LoVo (cell line): ENCODE measurements around the gene RAB3B.
"Not testable (repeated sequence)": the region's sequence is repeated elsewhere in the genome, so short reads cannot be mapped to it uniquely, and the experiment has no call there.

Experiments used
- DNase-seq: peaks from one replicate; pipeline ENCODE4 v3.0.0-alpha.2; 2016; ENCODE audit warnings: low spot score

RAB3B gene

DNA sequence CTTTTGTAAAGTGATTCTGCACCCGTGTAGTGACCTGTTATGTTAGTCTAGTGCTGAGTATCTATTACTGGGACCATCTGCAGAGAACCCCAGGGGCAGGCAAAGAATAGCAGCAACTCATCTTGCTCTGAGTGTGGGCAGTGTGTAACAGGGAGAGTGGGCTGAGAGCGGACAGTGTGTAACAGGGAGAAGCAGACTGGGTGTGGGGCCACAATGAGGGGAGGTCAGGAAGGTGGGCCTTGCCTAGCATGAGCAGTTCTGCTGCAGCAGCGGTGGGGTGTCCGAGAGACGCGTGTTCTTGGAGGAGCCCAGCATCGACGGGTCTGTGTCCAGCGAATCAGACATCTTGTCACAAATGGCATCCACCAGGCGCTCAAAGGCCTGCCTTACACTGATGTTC is 70.8 kb downstream of the RAB3B start:
- no peak for DNase-seq

DNA sequence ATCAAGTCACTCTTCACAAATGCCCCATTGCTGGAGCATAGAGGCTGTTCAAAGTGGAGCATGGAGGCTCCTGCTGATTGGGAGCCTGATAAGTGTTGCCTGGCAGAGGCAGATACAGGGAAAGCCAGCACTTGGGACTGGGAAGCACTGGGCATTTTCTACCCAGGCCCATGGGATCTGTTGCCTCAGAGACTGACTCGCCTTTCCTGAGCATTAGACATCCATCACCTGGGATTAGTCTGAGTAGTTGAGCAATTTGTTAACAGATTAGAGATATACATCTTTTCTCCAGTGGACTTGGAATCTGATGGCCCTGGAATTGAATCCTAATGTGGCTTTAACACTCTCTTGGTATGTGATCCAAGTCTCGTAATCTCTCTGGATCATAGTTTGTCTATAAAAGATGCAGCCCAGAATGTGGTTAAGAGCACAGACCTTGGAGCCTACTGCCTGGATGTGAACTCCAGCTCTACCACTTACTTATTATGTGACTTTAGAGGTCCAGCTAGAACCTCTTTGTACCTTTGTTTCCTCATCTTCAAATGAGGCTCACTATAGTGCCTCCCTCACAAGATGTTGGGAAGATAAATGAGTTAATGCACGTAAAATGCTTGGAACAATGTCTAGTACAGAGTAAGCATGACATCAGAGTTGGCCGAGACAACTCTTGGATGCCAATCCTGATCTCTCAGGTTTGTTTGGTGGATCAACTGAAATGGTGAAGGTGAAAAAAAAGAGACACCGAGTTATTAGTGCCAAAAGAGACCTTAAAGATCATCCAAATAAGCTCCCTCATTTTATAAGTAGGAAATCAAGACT is 73.7 kb downstream of the RAB3B start:
- no peak for DNase-seq

DNA sequence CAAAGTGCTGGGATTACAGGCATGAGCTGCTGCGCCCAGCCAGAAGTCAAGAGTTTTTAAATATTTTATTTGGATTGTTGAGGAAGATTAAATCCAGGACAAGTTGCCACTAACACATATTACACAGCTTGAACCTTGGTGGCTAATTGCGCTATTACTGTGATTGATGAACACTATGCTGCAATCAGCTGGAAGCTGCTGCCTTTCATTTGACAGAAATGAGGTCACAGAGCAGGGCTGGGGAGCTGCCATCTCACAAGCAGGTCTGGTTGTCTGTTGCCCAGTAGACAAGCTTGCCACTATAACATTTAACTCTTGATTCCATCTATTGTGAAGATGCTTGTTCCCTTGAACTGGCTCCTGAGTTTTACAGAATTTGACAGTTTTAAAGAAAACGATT is 74.5 kb downstream of the RAB3B start:
- DNase-seq, result no peak

DNA sequence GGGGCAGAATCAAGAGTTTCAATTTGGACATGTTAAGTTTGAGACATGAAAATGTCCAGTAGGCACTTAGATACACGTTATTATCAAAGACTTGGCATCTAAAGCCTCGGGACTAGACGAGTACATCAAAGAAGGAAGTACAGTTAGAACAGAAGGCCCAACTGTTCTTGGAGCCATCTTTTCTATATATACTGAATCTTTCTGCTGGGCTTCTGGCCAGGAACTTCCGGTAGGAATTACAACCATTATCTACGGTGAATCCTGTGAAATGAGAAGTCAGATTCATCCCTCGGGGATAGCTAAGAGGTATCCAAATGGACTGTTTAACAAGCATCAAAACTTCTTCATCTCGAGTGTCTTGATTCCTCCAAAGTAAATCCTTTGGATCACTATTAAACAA is 77.6 kb downstream of the RAB3B start:
- DNase-seq, result no peak

DNA sequence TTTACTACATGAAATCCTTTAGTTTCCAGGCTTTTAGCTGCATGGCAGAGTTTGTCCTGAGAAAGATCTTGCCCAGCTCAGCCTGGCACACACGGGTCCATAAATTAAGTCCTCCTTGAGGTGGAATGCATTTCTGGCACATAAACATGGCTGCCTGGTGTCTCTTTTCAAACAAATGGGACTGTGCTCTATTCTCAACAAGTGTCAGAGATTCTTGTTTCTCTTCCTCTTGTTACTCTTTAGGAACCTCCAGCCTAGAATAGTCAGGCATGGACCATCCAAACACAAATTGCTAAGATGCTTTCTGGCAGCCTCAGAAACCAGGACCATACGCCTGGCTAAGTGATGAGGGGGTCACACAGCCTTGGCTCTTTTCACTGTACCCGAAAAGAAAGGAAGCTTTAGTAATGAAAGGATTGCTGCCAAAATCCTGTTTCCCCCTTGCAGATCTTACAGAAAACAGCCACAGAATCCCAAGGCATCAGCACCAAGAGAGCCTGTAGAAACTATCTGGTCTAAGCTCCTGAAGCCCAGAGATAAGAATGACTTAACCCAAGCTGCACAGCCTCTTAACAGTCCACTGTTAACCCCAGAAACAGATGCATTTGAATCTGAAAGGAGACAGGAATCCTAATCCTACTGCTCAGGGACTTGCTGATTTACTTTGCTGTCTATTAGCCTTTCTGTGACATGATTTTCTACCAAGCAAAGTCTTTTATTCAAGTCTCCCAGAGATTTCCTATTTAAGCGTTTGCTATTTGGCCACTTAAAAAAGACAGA is 80.1 kb downstream of the RAB3B start:
- no peak for DNase-seq

DNA sequence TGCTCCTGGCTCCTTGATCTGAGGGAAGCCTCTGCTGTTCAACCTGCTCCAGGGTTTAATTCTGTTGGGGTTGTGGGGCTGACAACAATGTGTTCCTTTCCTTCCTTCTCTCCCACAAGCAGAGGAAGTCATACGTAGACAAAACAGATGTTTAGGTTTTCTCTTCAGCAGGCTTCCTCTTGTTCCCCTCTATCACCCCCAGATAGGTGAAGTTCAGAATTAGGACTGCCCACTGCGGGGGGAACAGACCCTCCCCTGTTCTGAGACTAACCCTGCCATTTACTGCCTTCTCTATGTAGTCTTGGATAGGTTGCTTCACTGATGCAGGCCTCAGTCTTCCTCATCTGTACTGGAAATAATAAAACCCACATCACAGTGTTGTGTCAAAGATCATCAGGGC is 82.0 kb downstream of the RAB3B start:
- no peak for DNase-seq

DNA sequence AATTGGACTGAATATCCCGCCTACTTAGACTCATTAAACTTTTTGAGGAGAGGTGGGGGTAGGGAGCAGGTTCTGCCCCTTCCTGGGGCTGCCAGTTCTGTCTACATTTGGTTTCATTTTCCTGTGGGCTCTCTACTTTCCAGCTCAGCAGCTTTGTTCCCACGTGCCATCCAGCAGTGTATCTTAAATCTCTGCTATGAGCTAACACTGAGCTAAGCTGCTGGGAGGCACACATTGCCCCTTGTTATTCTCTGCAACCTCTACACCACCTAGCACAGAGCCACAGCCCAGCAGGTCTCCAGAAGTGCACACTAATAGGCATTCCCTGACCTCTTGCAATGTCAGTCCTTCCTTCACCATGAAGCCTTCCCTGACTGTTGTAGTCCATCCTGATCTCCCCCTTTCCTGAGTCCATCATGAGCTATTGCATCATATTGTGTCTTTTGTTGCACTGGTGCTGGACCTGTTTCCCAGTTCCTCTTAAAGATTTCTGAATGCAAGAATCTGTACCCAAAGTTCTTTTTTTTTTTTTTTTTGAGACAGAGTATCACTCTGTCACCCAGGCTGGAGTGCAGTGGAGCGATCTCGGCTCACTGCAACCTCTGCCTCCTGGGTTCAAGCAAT is 83.3 kb downstream of the RAB3B start:
- DNase-seq, result no peak

DNA sequence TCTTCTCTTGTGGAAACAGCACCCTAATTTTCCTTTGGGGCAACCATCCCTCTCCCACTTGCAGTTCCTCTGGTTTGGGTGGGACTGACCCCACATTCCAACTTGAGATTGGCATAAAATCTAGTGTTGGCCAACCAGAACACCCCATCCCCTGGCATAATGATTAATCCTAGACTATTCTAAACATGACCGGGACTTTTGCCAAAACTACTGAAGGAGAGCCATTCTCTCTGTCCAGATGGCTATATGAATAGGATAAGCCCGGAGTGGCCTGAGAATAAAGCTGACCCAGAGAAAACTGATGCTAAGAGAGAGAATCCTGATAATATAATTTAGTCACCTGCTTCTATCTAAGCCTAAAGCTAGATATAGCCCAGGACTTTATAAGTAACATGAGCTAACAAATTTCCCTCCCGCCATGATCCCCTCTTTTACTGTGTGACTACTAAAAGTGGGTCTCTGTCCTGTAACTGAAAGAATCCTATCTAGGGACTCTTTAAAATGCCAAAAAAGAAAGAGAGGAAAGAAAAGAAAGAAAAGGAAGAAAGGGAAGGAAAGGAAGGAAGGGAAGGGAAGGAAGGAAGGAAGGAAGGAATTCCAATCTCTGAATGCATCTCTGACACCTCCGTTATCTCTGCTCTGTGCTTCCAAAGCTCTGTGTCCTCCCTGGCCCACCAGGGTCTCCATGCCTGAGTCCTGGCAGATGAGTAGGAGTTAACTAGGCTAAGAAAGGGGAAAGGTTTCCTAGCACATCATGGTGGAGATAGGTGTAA is 84.0 kb downstream of the RAB3B start:
- DNase-seq, result no peak

DNA sequence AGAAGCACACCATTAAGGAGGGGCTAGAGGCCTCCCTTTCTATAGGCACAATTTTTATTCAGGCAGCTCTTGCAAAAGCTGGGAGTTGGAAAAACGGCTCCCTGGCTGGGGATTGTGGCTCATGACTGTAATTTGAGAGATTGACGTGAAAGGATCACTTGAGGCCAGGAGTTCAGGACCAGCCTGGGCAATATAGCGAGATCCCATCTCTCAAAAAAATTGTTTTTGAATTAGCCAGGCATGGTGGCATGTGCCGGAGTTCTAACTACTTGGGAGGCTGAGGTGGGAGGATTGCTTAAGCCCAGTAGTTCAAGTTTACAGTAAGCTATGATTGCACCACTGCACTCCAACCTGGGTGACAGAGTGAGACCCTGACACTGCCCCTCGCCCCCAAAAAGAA is 88.0 kb downstream of the RAB3B start:
- DNase-seq, result no peak

DNA sequence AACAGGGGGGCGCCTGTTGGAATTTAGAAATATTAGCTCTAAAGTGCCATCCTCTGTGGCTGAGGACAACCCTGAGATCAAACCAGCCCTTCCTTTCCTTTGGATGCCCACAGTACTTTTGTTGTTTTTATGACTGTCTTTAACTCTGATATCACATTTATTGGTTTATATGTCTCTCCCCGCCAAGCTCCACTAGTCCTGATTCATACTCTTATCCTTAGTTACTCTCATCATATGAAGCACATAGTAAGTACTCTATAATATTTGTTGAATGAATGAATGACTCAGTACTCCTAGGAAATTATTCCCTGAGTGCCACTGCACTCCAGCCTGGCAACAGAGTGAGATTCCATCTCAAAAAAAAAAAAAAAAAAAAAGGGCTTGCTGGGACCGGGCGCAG is 89.3 kb downstream of the RAB3B start:
- DNase-seq, result no peak

DNA sequence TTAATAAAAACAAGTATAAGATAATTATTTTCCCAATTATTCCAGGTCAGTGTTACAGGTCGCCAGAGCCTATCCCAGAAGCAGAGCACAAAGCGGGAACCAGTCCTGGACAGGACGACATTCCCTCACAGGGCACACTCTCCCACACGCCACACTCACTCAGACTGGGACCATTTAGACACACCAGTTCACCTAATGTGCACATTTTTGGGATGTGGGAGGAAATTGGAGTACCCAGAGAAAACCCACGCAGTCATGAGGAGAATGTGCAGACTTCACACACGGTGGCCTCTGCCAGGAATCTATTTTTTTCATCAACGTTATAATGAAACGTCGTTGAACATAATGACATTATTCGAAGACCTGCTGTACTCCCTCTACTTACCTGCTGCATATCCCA is 91.5 kb downstream of the RAB3B start:
- no peak for DNase-seq

DNA sequence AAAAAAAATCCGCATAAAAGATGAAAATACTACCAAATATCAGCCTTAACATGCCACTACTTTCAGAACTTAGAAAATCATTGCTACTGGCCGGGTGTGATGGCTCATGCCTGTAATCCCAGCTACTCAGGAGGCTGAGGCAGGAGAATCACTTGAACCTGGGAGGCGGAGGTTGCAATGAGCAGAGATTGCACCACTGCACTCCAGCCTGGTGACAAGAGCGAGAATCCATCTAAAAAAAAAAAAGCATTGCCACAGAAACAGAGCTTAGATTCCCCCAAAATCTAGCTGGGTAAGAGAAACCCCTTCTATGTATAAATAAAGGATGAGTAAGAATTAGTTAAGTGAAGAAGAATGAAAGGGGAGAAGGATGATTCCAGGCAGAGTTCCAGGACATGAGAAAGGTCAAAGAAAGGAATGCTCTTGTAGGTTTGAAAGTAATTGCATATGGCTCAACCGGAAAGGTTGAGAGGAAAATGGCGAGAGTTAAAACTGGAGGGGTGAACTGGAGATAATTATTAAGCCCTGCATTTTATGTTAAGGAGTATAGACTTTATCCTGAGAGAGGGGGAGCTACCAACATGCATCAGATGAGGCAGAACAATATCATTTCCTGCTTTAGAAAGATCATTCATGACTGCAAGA is 92.3 kb downstream of the RAB3B start:
- DNase-seq, result no peak

DNA sequence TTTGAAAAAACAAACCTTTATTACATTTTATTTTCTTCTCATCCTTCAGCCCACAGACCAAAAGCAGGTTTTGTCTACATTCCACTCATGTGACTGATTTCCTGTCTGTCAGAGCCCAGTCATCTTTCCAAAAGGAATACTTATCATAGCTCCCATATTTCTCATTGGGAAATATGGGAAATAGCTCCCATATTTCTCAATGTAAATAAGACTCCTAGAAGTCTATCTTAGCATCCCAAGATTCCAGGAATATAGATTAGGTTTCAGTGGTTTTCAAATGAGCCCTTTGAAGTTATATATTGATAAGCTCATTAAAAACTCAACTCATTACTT is 92.8 kb downstream of the RAB3B start:
- DNase-seq, result peak; percentile 15

DNA sequence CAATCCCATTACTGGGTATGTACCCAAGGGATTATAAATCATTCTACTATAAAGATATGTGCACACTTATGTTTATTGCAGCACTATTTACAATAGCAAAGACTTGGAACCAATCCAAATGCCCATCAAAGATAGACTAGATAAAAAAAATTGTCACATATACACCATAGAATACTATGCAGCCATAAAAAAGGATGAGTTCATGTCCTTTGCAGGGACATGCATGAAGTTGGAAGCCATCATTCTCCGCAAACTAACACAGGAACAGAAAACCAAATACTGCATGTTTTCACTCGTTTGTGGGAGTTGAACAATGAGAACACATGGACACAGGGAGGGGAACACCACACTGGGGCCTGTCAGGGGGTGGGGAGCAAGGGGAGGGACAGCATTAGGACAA is 95.8 kb downstream of the RAB3B start:
- not testable (repeated sequence) for DNase-seq

DNA sequence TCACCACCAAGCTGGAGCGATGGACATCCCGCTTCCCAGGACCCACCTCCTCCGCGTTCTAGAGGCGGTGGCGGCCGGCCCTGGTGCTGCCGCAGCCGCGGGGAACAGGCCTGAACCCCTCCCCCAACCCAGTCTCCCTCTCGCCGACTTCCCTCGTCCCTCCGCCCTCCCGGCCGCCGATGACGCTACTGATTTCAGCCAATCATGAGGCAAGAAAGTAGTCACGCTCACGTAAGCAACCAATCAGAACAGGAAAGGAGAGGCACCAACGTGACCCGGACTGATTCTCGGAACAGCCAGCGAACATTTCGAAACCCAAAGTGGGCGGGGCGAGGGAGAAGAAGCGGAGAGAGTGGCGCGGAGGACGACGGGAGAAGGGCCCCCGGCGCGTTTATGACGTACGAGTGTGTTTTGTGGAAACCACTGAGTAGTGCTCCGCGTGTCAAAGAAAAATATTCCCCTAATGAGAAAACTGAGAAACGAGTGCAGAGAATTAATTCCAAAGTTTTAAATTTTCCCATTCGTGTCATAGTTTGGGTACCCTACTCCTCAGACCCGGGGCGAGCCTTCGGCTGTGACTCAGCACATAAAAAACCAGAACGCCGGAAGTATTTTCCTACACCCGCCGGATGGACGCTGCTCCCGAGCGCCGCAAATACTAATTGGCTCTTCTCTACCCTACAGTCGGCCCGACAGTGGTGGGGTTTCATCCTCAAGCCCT is 111.7 kb downstream of the RAB3B start, which contains the start of gene NRDC:
Gene NRDC (minus strand): TSS at position 112 of the 721 bp plus-strand sequence. CDS start 112 bp downstream, outside the sequence.
- peak; percentile 99 for DNase-seq

DNA sequence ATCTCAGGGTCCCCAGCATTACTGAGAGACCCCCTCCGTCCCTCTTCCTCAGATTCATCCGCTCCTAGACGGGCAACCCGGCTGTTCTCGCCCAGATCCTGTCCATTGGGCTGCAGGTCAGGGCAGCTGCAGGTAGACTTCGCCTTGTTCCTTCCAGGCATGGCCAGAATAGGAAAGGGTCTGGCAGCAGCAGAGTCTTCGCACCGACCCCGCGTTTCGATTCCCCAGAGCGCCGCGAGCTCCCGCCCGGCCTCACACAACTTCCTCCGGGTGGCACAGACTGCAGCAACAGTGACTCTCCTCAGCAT is 112.2 kb downstream of the RAB3B start:
- DNase-seq, result no peak

DNA sequence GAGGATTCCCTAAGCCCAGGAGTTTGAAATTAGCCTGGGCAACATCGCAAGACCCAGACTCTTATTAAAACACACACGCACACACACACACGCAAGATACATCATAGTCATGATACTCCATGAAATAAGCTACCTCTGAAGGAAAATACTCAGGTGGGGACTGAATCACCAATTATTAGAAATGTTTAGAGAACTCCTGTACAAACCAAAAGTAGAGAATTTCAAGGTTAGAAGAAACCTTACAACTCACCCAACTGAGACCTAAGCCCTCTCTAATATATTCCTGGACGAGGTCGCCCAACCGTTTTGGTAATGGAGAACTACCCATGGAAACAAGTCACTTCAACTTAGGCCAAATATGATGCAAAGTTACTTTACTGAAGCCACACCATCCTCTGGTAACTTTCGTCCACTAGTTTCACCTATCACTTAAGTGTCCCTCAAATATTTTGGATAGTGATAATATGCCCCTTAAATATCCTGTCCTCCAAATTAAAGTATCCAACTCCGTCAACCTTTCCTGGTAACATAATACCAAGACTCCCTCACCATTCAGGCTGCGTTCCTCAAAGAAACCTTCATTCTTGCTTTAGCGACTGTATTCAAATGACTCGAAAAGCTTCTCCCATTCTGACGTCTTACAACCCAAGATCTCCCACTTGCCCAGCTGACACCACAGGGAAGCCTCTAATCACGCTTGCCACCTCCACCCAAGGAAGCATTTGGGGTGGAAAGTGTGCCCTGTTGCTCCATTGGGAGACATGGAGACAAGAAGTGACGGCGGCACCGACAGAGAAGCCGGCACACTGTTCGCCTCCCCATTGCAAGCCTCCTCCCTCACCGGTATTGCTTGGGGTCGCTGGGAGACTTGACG is 112.8 kb downstream of the RAB3B start:
- peak; percentile 9 for DNase-seq

DNA sequence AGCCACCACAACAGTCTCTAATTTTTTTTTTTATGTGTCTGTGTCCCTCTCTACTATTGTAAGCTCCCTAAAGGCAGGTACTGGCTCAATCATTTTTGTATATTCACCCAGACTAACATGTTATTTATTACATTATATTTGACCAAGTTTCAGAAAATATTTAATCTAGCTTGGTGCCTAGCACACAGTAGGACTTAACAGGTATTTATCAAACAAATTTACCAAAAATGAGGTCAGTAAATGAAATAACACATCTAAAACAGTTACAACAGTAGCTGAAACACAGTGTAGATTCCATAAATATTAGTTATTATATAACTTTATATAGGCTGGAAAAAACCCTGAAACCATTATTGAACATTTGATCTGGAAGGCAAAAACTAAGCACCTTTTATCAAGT is 114.7 kb downstream of the RAB3B start:
- no peak for DNase-seq

DNA sequence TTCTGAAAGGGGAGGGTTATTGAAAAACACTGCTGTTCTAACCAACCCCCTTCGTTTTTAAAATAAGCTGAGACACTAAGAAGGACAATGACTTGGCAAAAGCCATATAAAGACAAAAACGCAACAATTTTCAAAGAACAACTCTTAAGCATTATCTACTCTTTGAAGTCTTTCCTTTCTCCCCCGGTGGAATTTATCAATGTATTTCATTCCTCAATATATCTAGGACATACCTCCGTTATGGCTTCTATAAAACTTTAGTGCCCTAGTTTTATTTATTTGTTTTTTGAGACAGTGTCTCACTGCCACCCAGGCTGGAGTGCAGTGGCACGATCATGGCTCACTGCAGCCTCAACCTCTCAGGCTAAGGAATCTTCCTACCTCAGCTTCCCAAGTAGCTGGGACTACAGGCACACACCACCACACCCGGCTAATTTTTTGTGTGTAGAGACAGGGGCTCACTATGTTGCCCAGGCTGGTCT is 115.2 kb downstream of the RAB3B start:
- no peak for DNase-seq

DNA sequence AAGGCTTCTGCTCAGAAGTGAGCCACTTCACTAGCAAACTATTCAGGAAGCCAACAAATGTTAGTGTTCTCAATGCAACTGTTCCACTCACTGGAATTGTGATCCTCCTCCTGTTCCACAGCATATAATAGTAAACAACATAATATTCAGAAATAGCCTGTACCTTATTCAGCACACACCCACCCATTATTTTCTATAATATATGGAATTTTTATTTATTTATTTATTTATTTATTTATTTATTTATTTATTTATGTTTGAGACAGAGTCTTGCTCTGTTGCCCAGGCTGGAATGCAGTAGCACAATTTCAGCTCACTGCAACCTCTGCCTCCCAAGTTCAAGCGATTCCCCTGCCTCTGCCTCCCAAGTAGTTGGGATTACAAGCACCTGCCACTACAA is 117.2 kb downstream of the RAB3B start:
- not testable (repeated sequence) for DNase-seq
